HUDEP-2 (cell line): Measurements from ENCODE around the gene CCNF.

ENCODE experiments used
- DNase-seq, 76 experiments: peaks; one replicate each; lab custom pipeline; 2025; ENCODE audit not compliant: unreplicated experiment in 76 of 76; lab: John Stamatoyannopoulos, UW

The CCNF gene

DNA sequence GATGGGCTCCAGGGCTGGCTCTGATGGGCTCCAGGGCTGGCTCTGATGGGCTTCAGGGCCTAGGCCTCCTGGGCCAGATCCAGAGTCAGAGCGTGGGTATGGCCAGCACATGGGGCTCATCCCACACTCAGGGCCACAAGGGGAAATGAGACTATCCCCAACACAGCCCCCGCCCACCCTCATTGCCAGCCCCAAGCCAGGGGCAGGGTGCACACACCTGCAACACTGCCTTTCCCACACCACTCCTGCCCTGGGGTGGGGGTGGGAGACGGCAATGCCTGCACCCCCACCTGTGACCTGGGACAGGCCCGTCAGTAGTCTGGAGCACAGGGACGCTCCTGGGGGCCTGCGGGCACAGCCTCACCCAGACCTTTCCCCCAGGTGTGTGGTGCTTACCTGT, 70.2 kb downstream of the CCNF start:
- DNase-seq, result no peak

GRCh38 chr16:2499890-2500429, 70.7 kb downstream of the CCNF start:
- DNase-seq, result no peak

DNA sequence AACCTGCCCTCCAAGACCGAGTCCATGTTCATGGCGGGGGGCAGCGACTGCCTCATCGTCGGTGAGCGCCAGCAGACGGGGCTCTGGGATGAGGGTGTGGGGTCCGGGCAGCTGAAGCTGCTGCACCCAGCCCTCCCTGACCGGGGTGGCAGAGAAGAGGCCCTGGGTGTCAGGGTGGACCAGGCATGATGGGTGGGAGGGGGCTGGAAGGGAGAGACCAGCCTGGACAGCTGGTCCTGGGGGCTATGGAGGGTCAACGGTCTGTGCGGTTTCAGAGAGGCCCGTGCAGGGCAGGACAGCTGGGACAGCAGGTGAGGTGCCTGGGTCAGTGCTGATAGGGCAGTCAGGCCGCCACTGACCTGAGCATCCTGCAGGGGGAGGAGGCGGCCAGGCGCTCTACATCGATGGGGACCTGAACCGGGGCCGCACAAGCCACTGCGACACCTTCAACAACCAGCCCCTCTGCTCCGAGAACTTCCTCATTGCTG, 71.2 kb downstream of the CCNF start:
- DNase-seq, result no peak

DNA sequence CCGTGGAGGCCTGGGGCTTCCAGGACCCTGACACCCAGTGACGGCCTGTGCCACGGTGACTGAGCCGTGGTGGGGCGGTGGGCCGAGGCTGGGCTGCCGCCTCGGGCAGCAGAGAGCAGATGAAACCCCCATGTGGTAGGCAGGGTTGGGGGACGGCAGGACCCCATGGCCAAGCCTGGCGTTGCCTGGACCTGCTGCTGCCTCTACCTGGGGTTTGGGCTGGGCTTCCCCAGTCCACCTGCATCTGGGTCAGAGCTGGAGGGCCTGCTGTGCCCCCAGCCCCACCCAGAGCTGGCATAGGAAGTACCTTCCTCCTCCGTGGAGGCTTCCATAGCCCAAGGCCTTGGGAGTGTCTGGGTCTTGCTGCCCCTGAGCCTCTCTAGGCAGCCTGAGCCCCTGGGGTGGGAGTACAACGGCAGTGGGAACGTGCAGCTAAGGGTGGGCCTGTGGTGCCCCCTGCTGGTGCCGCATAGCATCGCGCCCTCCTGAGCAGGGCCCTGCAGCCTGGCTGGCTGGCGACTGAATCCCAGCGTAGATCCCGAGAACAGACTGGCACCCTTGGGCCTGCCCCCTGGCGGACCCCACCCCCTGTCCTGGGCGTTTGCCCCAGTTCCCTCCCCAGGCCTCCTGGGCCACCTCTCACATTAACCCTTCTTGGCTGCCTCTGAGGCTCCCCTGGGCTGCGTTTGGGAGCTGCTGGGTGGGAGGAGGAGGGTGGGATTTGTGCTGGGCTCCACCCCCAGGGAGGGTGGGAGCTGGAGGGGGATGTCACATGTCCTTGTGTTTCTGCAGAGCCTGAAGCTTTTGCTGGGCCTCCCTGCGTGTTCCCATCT, 71.9 kb downstream of the CCNF start:
- DNase-seq, result peak in 61 of 76 experiments; percentile 17 to 81 (median 61)

- DNase-seq, result no peak
These were observed 73.0 kb downstream of the CCNF start for GRCh38 chr16:2501946-2502895.

DNA sequence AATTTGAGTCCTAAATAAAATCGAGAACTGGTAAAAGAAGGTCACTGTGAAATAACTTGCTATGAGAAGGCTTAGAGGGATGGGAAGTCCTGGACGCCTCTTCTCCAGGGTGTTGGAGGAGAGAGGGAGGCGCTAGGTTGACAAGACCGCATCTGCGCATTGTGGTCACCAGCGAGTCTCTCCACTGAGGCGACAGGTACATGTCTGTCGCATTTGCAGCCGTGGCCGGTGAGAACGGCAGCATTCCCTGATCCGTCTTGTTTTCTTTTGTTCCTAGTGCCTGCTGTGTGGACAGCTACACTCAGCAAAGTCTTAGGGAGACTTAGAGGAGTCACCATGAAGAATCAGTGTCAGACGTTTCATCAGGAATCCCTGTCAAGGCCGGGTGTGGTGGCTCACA, 76.4 kb downstream of the CCNF start:
- no peak for DNase-seq

DNA sequence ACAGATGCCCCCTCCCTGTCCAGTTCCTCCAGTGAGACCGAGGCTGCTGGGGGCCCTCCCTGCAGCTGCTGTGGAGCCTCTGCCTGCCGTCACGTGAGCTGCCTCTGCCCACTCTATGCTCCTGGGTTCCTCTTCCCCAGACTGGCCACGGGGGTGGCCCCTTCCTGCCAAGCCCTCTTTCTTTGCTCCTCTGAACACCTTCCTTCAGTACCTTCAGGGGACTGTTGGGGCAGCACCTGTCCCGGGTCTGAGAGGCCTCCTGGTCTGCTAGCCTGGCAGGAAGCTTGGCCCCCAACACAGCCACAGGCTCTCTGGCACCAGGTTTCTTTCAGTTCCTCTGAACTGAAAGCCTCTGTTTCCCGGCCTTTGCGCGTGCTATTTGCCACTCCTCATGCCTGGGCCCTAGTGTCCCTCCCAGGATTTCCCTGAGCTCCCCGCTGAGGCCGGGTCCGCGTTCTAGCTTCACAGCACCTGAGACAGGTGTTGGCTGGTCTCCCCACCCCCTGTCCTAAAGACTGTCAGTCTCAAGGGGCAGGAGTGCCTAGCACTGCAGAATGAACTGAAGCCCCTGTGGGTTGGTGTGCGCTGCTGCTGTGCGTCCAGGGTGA, 77.9 kb downstream of the CCNF start:
- DNase-seq, result no peak

- no peak for DNase-seq
These were observed 78.4 kb downstream of the CCNF start for GRCh38 chr16:2507665-2508064.
